ENCODE measurements around the gene STARD5.

- no peak for TF ChIP-seq CTCF (conservative IDR thresholded peaks at IDR 0.05; ENCODE audit: low read depth in 2 of 2)
- TF ChIP-seq POLR2AphosphoS5 (IDR thresholded peaks at IDR 0.05; ENCODE audit: low read depth) = no peak
- no peak for TF ChIP-seq CREB1 (CRISPR knock-in tag; IDR thresholded peaks at IDR 0.05; ENCODE audit: low read depth)
- TF ChIP-seq EZH2 (IDR thresholded peaks at IDR 0.05; ENCODE audit: low read depth, unreplicated experiment) = no peak
- no peak for TF ChIP-seq ZNF331 (CRISPR knock-in tag; IDR thresholded peaks at IDR 0.05; ENCODE audit: low read depth)
- no peak for TF ChIP-seq ETS1 (IDR thresholded peaks at IDR 0.05)
- TF ChIP-seq NANOG (IDR thresholded peaks at IDR 0.05; ENCODE audit: borderline replicate concordance) = no peak
- no peak for TF ChIP-seq REST (IDR thresholded peaks at IDR 0.05; ENCODE audit: unreplicated experiment)
- no peak for TF ChIP-seq EZH2phosphoT487 (IDR thresholded peaks at IDR 0.05; ENCODE audit: unreplicated experiment)
- no peak for TF ChIP-seq JUNB (IDR thresholded peaks at IDR 0.05; ENCODE audit: unreplicated experiment)
Observed at GRCh38 chr15:81301815-81302399, 22.0 kb downstream of the STARD5 start.

Measured in GM23338 (cell line).